Upper lobe of left lung (tissue), 4 donors: Measurements from ENCODE around the gene SLC25A5.
"Not testable (repeated sequence)": the region's sequence is repeated elsewhere in the genome, so short reads cannot be mapped to it uniquely, and the experiment has no call there.

Source experiments
- POLR2A ChIP-seq, 4 donors: fragments of 450-650 bp; IDR thresholded peaks; one replicate each; pipeline ENCODE4 v1.5.1; 2016 to 2017; ENCODE audit warnings: antibody characterized with exemption in 4 of 4, mild to moderate bottlenecking in 2 of 4
- TF ChIP-seq, protein P1 (sequence below), 6 experiments: fragments of 450-650 bp in 4 of 6; fragments of 200-600 bp in 2 of 6; sonication (generic) in 2 of 6; IDR thresholded peaks; one replicate each; pipeline ENCODE4 v1.5.1; 2016 to 2019; ENCODE audit warnings: antibody characterized with exemption in 6 of 6

DNA sequence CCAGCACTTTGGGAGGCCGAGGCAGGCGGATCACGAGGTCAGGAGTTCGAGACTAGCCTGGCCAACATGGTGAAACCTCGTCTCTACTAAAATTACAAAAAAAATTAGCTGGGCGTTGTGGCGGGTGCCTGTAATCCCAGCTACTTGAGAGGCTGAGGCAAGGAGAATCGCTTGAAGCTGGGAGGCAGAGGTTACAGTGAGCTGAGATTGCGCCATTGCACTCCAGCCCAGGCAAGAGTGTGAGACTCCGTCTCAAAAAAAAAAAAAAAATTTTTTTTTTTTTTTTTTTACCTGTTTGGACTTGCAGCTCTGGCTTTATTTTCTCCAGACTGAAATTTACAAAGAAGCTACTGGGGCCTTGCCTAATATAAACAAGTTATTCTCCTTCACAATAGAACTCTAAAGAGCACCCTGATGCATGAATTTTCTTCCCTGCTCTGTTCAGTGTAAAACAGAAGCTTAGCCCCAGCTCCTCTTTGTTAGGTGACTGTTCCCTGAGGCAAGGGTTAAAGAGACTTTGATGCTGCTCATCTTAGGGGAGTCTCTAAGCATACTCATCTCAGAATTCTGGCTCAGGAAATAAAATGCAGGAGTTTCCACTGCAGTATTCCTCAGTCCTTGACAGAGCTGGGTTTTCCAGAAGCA, 25.7 kb downstream of the SLC25A5 start:
- not testable (repeated sequence) for TF ChIP-seq POLR2A (IDR thresholded peaks at IDR 0.05)
- TF ChIP-seq, protein P1, sequence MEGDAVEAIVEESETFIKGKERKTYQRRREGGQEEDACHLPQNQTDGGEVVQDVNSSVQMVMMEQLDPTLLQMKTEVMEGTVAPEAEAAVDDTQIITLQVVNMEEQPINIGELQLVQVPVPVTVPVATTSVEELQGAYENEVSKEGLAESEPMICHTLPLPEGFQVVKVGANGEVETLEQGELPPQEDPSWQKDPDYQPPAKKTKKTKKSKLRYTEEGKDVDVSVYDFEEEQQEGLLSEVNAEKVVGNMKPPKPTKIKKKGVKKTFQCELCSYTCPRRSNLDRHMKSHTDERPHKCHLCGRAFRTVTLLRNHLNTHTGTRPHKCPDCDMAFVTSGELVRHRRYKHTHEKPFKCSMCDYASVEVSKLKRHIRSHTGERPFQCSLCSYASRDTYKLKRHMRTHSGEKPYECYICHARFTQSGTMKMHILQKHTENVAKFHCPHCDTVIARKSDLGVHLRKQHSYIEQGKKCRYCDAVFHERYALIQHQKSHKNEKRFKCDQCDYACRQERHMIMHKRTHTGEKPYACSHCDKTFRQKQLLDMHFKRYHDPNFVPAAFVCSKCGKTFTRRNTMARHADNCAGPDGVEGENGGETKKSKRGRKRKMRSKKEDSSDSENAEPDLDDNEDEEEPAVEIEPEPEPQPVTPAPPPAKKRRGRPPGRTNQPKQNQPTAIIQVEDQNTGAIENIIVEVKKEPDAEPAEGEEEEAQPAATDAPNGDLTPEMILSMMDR (IDR thresholded peaks at IDR 0.05): not testable (repeated sequence)
